Activated naive CD8-positive, alpha-beta T cell (primary cell): ENCODE results near the gene NHP2.
"Not testable (repeated sequence)": the region's sequence is repeated elsewhere in the genome, so short reads cannot be mapped to it uniquely, and the experiment has no call there.

ENCODE experiments used
- H3K27ac Mint-ChIP-seq: one replicate; pipeline ENCODE4 v1.8.0; 2021; ENCODE audit warnings: mixed read lengths
- H3K27me3 Mint-ChIP-seq: one replicate; pipeline ENCODE4 v1.8.0; 2021; ENCODE audit warnings: mixed read lengths
- H3K36me3 Mint-ChIP-seq: one replicate; pipeline ENCODE4 v1.8.0; 2021; ENCODE audit warnings: mixed read lengths
- H3K4me1 Mint-ChIP-seq: one replicate; pipeline ENCODE4 v1.8.0; 2021; ENCODE audit warnings: low read depth, mixed read lengths
- H3K4me3 Mint-ChIP-seq: one replicate; pipeline ENCODE4 v1.8.0; 2021; ENCODE audit warnings: mild to moderate bottlenecking, mixed read lengths
- H3K9me3 Mint-ChIP-seq: one replicate; pipeline ENCODE4 v1.8.0; 2021; ENCODE audit warnings: low read depth, mixed read lengths

NHP2 gene

DNA sequence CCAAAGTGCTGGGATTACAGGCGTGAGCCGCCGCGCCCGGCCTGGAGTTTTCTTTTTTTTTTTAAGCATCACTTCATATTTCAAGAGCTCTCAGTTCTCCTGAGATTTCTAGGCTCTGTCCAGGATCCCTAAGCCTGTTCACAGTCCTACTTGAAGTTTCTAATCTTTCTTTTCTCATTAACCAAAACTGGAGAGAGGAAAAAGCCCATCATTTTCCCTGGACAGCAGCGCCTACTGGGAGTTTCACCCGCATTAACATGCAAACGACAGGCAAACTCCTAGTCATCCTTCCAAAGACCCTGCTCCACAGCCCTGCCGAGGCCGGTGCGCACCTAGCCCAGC is 23.5 kb downstream of the NHP2 start:
- H3K27me3 Mint-ChIP-seq, H3K36me3 Mint-ChIP-seq, H3K9me3 Mint-ChIP-seq: not testable (repeated sequence)
- Mint-ChIP-seq H3K27ac (peak overlapping the region; percentile 58), H3K4me3 (peak overlapping the region; percentile 80), H3K4me1 (peaks cover 26% of the 10 kb centered on the region)

DNA sequence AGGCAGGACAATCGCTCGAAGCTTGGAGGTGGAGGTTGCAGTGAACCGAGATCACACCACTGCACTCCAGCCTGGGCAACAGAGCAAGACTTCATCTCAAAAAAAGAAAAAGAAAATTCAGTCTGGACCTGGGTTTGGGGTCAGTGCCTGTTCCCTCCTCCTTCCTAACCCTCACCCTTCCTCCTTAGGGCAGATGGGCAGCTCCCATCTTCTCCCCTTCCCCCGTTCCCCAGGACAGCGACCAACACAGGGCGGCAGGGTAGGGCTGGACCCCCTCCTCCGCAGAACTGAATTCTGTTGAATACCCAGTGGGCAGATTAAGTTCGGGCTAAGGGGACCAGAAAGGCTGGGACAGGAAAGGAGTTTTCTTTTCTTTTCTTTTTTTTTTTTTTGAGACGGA is 24.4 kb downstream of the NHP2 start:
- Mint-ChIP-seq H3K27ac (no peak overlapping the region), H3K4me1 (peaks cover 30% of the 10 kb centered on the region), H3K27me3 (no peaks in the 10 kb centered on the region), H3K9me3 (no peaks in the 10 kb centered on the region), H3K36me3 (peaks cover 3% of the 10 kb centered on the region), H3K4me3 (no peak overlapping the region)

DNA sequence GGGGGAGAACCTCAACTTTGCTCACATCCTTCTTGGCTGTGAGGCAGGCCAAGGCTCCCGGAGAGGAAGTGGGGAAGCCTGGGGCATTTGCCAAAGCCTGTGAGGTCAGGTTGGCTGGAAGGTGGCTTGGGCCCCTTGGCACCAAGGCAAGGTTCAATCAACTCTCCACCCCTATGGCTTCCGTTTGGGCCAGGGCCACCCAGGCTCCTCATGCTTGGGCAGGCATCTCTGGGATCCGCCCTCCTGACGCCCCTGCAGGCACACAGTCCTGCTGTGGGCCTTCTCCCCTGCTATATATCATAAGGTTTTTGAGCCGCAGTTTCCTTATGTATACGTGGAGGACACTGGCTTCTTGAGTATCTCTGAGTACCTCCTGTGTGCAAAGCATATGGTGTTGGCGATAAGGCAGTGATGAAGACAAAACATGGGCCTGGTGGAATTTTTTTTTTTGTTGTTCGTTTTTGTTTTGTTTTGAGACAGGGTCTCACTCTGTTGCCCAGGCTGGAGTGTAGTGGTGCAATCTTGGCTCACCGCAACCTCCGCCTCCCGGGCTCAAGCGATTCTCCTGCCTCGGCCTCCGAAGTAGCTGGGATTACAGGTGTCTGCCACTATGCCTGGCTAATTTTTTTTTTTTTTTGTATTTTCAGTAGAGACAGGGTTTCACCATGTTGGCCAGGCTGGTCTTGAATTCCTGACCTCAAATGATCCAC is 26.2 kb downstream of the NHP2 start:
- not testable (repeated sequence) for H3K27me3 Mint-ChIP-seq, H3K4me3 Mint-ChIP-seq, H3K9me3 Mint-ChIP-seq, H3K27ac Mint-ChIP-seq, H3K36me3 Mint-ChIP-seq
- peaks cover 31% of the 10 kb centered on the region for H3K4me1 Mint-ChIP-seq

DNA sequence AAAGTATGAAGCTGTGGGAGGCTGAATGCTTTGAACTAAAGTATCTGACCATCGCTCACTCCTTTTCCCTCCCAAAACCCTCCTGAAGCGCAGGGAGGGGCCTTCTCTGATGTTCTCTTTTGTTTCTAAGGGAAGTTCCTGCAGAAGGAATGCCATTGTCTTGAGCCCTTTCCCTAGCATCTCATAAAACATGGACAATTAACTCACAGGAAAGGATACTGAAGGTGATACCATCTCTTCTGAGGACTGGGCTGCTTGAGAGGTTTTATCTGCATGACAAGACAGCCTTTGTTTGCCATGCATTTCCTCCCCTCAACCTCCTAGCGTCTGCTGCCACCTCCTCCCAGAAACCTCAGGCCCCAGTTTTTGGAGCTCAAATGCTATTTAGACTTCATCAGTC is 27.1 kb downstream of the NHP2 start:
- H3K27ac Mint-ChIP-seq = no peak overlapping the region
- no peak overlapping the region for H3K4me3 Mint-ChIP-seq
- H3K36me3 Mint-ChIP-seq = peaks cover under 1% of the 10 kb centered on the region
- no peaks in the 10 kb centered on the region for H3K27me3 Mint-ChIP-seq
- peaks cover 26% of the 10 kb centered on the region for H3K4me1 Mint-ChIP-seq
- H3K9me3 Mint-ChIP-seq = no peaks in the 10 kb centered on the region

DNA sequence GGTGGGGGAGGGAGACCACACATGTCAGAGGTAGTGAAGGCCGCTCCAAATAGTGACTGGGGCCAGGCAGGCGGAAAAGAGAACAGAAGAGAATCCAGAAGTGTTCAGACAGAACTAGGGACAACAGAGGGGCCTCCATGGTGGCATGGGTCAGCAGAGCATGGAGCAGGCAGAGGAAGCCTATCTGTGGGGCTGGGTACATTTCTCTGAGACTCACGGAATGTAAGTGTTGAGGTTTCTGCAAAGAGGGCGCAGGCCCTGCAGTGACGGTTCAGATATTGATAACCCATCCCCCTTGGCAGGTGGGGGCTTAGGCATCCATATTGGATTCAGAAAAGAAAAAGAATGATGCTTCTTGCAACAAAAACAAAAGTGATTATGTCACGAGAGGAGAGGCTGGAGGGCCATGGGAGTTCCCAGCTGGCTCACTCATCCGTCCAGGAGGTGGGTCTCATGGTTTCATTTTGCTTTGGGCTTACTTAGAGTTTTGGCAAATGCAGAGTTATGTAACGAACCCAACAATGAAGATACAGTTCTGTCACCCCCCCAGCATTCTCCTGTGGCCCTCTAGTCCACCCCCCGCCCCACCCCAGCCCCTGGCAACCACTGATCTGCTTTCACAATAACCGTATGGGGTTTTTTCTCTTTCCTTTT is 28.3 kb downstream of the NHP2 start:
- Mint-ChIP-seq H3K27ac (no peak overlapping the region), H3K9me3 (no peaks in the 10 kb centered on the region), H3K27me3 (no peaks in the 10 kb centered on the region), H3K36me3 (no peaks in the 10 kb centered on the region), H3K4me3 (no peak overlapping the region), H3K4me1 (peaks cover 32% of the 10 kb centered on the region)

DNA sequence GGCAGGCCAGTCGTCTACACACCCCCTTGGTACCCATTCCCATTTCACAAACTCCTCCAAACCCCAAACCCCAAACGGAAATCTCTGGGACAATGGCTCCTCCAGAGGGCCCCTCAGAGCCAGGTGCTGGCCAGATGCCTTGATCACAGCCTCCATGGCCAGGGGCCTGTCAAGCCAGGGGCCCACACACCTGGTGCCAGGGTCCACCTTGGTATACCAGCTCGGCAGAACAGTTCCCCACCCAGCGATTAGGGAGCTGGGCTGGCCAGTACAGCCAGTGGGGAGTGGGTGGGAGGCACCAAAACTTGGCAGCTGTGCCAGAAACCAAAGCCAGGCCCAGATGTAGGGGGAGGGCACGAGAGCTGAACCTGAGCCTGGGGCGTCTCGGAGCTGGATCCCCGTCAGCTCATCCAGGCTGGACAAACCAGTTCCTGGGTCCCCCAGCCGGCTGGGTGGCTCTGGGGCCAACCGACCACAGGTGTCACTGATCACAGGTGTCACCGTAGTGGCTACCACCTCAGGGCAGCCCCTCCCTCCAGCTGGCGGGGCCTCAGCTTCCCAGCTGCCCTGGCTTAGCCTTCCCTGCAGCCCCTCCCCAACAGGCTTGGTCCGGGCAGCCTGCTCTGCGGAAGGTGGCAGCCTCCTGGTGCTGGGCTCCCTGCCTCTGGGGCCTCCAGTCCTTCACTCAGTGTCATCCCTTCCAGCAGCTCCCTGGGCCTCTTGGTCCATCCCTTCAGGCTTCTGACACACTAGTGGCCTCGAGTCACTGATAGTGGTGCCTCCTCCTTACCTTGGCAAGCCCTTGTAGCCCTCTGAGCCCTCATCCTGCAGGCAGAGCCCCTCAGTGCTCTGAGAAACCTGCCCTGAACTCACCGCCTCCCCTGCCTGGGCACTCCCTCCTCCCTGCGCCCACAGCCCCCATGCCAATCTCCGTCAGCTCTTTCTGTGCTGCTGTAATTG is 29.4 kb downstream of the NHP2 start:
- no peaks in the 10 kb centered on the region for H3K27me3 Mint-ChIP-seq
- H3K9me3 Mint-ChIP-seq = no peaks in the 10 kb centered on the region
- no peaks in the 10 kb centered on the region for H3K36me3 Mint-ChIP-seq
- peaks cover 33% of the 10 kb centered on the region for H3K4me1 Mint-ChIP-seq
- H3K27ac Mint-ChIP-seq = no peak overlapping the region
- H3K4me3 Mint-ChIP-seq = no peak overlapping the region

DNA sequence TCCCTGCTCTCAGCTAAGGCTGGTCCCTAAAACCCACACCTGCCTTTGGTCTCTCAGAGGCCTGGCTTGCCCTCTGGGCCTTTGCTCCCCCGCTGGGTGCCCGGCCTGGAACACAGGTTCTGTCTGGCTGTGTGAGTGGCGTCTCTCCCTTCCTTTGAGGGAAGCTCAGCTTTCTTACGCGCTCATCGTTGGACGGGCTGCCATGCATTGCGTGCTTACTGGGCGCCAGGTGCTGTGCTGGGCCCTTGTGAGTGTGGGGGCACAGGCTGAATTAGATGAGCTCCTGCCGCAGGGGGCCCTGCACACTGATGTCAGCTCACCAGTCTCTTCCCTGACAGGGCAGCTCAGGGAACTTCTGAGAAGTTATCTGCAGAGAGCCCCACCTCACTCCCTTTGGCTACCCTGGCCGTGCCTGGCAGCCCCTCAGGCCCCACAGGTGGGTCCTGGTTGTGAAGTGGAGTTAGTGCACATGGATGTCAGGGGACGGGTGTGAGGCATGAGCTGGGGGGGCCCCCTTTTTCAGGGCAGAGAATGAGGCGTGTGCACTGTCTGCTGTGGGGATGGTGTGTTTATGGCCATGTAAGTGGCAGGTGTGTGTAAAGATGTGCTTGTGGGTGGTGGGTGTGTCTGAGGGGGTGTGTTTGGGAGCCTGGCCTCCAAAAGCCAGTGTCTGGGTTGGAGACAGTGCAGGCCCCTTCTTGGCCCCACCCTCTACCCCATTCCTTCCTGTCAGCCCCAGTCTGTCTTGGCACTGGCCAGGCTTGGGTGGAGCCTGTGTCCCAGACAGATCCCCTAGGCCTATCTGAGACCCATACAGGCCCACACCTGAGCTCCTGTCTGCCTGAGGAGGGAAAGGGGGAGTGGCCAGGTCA is 30.4 kb downstream of the NHP2 start:
- Mint-ChIP-seq H3K9me3 (no peaks in the 10 kb centered on the region), H3K36me3 (no peaks in the 10 kb centered on the region), H3K4me3 (no peak overlapping the region), H3K27me3 (no peaks in the 10 kb centered on the region), H3K27ac (no peak overlapping the region), H3K4me1 (peaks cover 37% of the 10 kb centered on the region)

DNA sequence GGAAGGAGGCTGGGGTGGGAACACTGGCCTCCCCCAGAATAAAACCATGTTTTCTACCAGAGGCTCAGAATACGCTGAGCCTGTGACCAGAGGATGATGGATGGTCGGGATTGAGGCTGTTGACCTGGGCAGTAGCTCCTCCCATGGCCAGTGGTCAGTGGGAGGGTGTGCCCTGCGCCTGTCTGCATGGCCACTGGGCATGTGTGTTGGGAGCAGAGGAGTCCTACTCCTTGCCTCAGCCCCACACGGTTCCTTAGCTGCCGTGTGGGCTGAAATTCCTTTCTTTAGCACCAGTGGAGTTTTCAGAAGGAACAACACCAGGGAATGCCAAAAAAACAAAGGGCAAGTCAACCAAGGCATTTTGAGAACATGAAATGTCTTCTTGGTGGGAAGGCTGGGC is 31.3 kb downstream of the NHP2 start:
- Mint-ChIP-seq H3K27me3 (no peaks in the 10 kb centered on the region), H3K36me3 (no peaks in the 10 kb centered on the region), H3K4me3 (no peak overlapping the region)

DNA sequence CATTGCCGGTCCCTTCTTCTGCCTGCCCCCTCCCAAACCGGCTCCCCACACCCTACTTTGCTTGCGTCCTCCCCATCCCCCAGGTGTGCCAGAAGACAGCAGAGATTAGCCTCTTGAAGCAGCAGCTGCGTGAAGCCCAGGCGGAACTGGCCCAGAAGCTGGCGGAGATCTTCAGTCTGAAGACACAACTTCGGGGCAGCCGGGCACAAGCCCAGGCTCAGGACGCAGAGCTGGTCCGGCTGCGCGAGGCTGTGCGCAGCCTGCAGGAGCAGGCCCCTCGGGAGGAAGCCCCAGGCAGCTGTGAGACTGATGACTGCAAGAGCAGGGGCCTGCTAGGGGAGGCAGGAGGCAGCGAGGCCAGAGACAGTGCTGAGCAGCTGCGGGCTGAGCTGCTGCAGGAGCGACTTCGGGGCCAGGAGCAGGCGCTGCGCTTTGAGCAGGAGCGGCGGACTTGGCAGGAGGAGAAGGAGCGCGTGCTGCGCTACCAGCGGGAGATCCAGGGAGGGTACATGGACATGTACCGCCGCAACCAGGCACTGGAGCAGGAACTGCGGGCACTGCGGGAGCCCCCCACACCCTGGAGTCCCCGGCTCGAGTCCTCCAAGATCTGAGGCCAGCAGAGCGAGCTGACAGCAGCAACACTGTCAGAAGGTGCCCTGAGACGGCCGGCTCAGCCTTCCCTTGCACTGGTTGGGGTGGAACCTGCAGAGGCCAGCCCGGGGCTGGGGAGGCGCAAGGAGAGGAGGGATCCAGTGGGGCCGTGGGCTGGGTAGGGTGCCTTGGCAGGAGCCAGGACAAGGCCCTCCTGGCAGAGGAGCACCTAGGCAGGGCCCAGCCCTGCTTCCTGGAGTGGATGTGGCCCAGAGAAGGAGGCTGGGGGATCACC is 32.1 kb downstream of the NHP2 start:
- H3K9me3 Mint-ChIP-seq = no peaks in the 10 kb centered on the region
- H3K27ac Mint-ChIP-seq = no peak overlapping the region
- peaks cover 42% of the 10 kb centered on the region for H3K4me1 Mint-ChIP-seq
- no peak overlapping the region for H3K4me3 Mint-ChIP-seq
- no peaks in the 10 kb centered on the region for H3K27me3 Mint-ChIP-seq
- no peaks in the 10 kb centered on the region for H3K36me3 Mint-ChIP-seq

More for the DNA sequence above, 31.3 kb downstream of the NHP2 start:
- peaks cover 40% of the 10 kb centered on the region for H3K4me1 Mint-ChIP-seq
- H3K9me3 Mint-ChIP-seq = no peaks in the 10 kb centered on the region
- H3K27ac Mint-ChIP-seq = no peak overlapping the region

DNA sequence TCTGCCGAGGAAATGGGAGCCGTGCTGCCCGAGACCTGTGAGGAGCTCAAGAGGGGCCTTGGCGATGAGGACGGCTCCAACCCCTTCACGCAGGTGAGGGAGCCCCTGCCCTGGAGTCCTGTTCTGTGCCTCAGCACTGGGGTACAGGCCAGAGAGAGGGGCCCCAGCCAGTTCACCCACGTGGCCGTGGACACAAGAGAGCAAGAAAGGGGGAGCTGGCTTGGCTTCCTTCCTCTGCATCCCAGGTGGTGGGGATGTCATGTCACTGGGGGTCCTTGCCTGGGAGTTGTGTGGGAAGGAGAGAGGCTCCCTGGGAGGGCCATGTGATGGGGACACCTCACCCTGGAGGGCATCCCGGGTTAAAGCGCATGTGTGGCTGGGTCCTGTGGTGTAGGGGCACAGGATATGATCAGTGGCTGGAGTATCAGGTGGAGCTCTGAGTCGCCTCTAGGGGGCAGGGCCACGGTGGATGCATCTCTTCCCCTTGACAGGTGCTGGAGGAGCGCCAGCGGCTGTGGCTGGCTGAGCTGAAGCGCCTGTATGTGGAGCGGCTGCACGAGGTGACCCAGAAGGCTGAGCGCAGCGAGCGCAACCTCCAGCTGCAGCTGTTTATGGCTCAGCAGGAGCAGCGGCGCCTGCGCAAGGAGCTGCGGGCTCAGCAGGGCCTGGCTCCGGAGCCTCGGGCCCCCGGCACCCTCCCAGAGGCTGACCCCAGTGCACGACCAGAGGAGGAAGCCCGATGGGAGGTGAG is 32.9 kb downstream of the NHP2 start:
- peaks cover 48% of the 10 kb centered on the region for H3K4me1 Mint-ChIP-seq
- H3K9me3 Mint-ChIP-seq = no peaks in the 10 kb centered on the region
- H3K36me3 Mint-ChIP-seq = no peaks in the 10 kb centered on the region
- no peaks in the 10 kb centered on the region for H3K27me3 Mint-ChIP-seq
- H3K4me3 Mint-ChIP-seq = peak overlapping the region; percentile 52
- peak overlapping the region; percentile 34 for H3K27ac Mint-ChIP-seq

DNA sequence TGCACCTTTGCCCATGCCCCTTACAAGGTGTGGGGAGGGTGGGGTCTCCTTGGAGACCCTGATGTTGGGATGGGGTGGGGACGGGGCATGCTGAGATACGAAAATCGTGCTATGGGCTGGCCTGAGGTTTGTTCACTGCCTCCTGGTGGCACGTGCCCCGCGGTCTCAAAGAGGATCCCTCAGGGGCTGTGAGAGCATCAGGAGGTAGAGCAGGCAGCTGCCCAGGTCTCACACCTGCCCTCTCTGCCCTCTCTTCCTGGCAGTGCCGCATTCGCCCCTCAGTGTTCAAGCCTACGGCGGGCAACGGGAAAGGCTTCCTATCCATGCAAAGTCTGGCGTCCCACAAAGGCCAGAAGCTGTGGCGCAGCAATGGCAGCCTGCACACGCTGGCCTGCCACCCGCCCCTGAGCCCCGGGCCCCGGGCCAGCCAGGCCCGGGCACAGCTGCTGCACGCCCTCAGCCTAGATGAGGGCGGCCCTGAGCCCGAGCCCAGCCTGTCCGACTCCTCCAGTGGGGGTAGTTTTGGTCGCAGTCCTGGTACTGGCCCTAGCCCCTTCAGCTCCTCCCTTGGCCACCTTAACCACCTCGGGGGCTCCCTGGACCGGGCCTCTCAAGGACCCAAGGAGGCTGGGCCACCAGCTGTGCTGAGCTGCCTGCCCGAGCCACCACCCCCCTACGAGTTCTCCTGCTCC is 33.6 kb downstream of the NHP2 start:
- no peaks in the 10 kb centered on the region for H3K27me3 Mint-ChIP-seq
- peaks cover 55% of the 10 kb centered on the region for H3K4me1 Mint-ChIP-seq
- no peaks in the 10 kb centered on the region for H3K36me3 Mint-ChIP-seq
- H3K4me3 Mint-ChIP-seq = no peak overlapping the region
- no peaks in the 10 kb centered on the region for H3K9me3 Mint-ChIP-seq
- no peak overlapping the region for H3K27ac Mint-ChIP-seq

DNA sequence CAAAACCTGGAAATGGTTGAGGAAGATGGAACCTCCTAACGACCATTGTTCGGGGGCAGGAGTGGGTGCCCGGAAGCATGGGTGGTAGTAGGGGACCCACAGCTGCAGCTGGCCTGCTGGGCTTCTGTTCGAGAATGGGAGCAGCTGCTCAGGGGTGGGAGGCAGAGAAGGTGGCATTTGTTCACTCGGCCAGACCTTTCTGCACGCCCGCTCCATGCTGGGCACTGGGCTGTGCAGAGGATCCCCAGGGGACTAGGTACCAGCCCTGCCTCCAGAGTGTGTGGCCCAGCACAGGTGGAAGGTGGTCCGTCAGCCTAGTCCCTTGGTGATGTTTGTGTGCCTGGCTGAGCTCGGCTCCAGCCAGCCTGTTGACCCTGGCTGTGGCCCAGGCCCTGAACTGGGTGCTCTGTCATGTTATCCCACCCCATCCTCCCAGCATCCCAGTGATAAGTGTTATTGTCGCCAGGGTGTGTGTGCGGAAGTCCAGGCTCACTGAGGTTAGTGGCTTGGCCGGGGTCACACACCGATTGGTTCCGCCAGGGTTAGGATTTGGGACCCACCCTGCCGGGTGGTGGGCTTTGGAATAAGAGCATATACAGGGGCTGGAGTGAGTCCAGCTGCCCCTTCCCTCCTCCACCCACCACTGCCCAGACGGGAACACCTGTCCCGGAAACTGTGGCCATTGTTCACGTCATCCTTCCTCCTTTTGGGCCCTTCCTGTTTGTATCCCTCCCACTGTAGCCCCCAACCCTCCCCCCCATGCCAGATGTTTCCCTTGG is 35.6 kb downstream of the NHP2 start:
- Mint-ChIP-seq H3K4me1 (peaks cover 45% of the 10 kb centered on the region), H3K27me3 (no peaks in the 10 kb centered on the region), H3K9me3 (no peaks in the 10 kb centered on the region), H3K36me3 (no peaks in the 10 kb centered on the region), H3K4me3 (no peak overlapping the region), H3K27ac (no peak overlapping the region)
